Lower lobe of right lung (tissue), 2 donors: ENCODE measurements around the gene DBR1. TPM values are rescaled to one million over a fixed set of nuclear protein-coding genes. Genes with fewer than 3 reads are reported as not detected.

Experiments
- ATAC-seq, 2 donors: fragments of 200-7000 bp; cut with Tn5 transposase; one replicate each; pipeline ENCODE4 v1.9.1; 2020 to 2022; ENCODE audit warnings: mild to moderate bottlenecking in 2 of 2, moderate library complexity in 2 of 2
- DNase-seq: peaks from one replicate; pipeline ENCODE4 v3.0.0-alpha.2; 2020
- H3K27ac ChIP-seq: fragments of 200-600 bp; one replicate; pipeline ENCODE4 v1.8.0; 2022
- H3K27me3 ChIP-seq: fragments of 200-600 bp; one replicate; pipeline ENCODE4 v1.8.0; 2022; ENCODE audit warnings: low read depth
- H3K36me3 ChIP-seq: fragments of 200-600 bp; one replicate; pipeline ENCODE4 v1.8.0; 2022; ENCODE audit warnings: mild to moderate bottlenecking
- H3K4me1 ChIP-seq: fragments of 200-600 bp; one replicate; pipeline ENCODE4 v1.8.0; 2022
- H3K4me3 ChIP-seq: fragments of 200-600 bp; one replicate; pipeline ENCODE4 v1.8.0; 2022; ENCODE audit warnings: mild to moderate bottlenecking
- H3K9me3 ChIP-seq: fragments of 200-600 bp; one replicate; pipeline ENCODE4 v1.8.0; 2022
- intact Hi-C: fragments of 100-400 bp; cut with DNase I; formaldehyde crosslinking; loops from one replicate; pipeline ENCODE4 v1.11.0; 2022
- total RNA-seq: library from RNA; stranded (reverse); fragmentation: NEBNext Ultra II Directional; extraction: Animal tissue kit (Norgen Biotek cat#: 25700); gene quantifications from one replicate; pipeline ENCODE4 v1.2.1, GENCODE V29; 2021
- TF ChIP-seq, protein P1 (sequence below): fragments of 200-600 bp; IDR thresholded peaks from one replicate; pipeline ENCODE4 v1.8.0; 2022; ENCODE audit warnings: antibody characterized with exemption, mild to moderate bottlenecking
- donor health status: DM: no; HTN: yes; CAD: no; lungs with severe emphysema.

The DBR1 gene
- total RNA-seq, 1 donor from 2014 or later, result 17.5 TPM

DNA sequence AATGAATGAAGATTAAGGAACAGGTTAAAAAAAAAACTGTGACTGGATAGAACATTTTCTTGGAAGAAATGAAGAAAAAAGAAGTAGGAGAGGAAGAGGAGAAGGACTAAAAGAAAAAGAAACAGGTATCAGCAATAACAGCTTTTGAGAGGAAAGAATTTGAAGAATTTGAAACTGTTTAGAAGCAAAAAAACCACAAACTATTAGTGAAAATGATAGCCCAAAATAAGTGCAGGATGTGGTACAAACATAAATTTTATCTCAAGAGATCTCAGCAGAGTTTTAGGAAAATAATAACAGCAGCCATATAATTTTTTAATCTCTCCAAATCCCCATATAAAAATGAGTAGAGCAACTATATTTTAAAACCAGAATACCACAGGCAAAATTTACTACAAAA lies 33.8 kb downstream of the DBR1 start:
- DNase-seq, result no peak
- Histone ChIP-seq H3K36me3 (no peaks in the 10 kb centered on the region), H3K27me3 (no peaks in the 10 kb centered on the region), H3K9me3 (no peaks in the 10 kb centered on the region), H3K4me1 (peaks cover 9% of the 10 kb centered on the region), H3K4me3 (no peak overlapping the region), H3K27ac (no peak overlapping the region)
- ATAC-seq, result no peak
- TF ChIP-seq, protein P1, sequence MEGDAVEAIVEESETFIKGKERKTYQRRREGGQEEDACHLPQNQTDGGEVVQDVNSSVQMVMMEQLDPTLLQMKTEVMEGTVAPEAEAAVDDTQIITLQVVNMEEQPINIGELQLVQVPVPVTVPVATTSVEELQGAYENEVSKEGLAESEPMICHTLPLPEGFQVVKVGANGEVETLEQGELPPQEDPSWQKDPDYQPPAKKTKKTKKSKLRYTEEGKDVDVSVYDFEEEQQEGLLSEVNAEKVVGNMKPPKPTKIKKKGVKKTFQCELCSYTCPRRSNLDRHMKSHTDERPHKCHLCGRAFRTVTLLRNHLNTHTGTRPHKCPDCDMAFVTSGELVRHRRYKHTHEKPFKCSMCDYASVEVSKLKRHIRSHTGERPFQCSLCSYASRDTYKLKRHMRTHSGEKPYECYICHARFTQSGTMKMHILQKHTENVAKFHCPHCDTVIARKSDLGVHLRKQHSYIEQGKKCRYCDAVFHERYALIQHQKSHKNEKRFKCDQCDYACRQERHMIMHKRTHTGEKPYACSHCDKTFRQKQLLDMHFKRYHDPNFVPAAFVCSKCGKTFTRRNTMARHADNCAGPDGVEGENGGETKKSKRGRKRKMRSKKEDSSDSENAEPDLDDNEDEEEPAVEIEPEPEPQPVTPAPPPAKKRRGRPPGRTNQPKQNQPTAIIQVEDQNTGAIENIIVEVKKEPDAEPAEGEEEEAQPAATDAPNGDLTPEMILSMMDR, result no peak
- intact Hi-C loops, result no loop called here

DNA sequence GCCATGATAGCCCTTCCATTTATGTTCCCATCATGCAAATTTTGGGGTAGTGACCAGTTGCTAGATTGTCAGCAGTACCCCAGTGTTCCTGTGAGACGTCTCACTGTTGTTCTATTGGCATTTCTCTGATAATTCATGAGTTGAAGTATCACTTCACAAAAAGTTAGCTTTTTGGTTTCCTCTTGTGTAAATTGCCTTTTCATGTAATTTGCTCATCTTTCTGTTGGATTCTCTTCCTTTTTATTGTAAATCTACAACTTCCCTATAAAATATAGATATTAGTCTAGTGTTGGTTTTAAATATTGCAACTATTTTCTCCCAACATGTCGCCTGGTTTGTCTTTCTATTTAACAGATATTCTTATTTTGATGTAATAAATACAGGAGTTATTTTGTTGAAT lies 35.0 kb downstream of the DBR1 start:
- H3K4me1 ChIP-seq, result peaks cover 9% of the 10 kb centered on the region
- no peak overlapping the region for H3K27ac ChIP-seq
- no peak overlapping the region for H3K4me3 ChIP-seq
- no peak for ATAC-seq
- H3K27me3 ChIP-seq, result no peaks in the 10 kb centered on the region
- H3K9me3 ChIP-seq, result no peaks in the 10 kb centered on the region
- TF ChIP-seq, protein P1, result no peak
- no peak for DNase-seq
- intact Hi-C loops, result no loop called here
- no peaks in the 10 kb centered on the region for H3K36me3 ChIP-seq

DNA sequence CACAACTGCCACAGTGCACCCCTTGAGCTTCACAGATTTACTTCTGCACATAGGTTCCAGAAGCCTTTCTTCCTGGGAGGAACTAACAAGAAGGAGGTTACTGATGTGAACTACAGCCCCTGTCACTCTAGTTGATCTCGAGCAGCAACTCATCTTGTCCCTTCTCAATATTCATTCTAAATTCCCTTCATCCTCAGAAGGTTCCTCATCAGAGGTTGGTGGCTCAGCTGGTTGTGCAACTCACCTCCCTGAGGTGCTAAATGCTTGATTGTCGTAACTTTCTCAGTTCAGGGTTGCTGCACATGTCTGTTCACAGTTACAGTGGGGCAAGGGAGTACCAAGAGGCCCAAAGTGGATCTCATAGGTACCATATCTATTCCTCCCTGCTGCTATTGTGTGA lies 36.9 kb downstream of the DBR1 start:
- no peaks in the 10 kb centered on the region for H3K27me3 ChIP-seq
- H3K4me1 ChIP-seq, result peaks cover 9% of the 10 kb centered on the region
- no peak overlapping the region for H3K4me3 ChIP-seq
- intact Hi-C loops, result no loop called here
- no peaks in the 10 kb centered on the region for H3K36me3 ChIP-seq
- DNase-seq, result no peak
- TF ChIP-seq, protein P1, result no peak
- H3K9me3 ChIP-seq, result no peaks in the 10 kb centered on the region
- H3K27ac ChIP-seq, result peak overlapping the region; percentile 48
- ATAC-seq, result peak; percentile 37 to 42

DNA sequence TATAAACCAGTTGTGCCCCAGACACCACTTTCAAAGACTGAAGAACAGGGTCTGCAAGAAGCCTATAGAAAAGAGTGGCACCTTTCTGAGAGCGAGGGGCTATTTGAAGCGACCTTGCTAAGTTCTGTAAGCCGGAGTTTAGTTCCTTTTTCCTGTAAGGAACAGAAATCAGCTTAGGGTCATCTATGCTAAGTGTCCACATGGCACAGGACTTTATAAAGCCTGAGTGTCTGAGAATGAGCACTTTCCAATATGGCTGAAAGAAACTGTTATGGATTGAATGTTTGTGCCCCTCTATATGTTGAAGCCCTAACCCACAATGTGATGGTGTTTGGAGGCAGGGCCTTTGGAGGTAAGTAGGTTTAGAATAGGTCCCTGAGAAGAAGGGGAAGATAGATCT lies 38.5 kb downstream of the DBR1 start:
- H3K4me3 ChIP-seq, result no peak overlapping the region
- DNase-seq (no peak), ATAC-seq (peak; percentile 66 to 69)
- no peaks in the 10 kb centered on the region for H3K36me3 ChIP-seq
- H3K27me3 ChIP-seq, result no peaks in the 10 kb centered on the region
- H3K9me3 ChIP-seq, result no peaks in the 10 kb centered on the region
- peak overlapping the region; percentile 27 for H3K27ac ChIP-seq
- H3K4me1 ChIP-seq, result peaks cover 9% of the 10 kb centered on the region
- intact Hi-C loops, result no loop called here
- TF ChIP-seq, protein P1, result no peak

DNA sequence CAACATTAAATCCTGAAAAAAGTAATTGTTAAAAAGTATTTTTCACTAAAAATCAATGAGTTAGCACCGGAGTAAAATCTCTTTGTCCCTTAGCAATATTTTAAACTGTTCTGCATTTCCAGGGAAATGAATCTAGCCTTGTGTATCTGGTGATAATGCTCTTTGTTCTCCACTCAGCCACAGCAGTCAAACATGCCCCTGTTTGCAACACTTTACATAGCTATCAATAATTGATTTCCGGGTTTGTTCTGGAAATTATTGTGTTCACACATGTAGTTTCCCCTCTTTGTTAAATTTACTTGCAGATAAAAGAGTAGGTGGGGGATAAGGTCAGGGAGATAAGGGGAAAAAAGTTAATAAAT lies 38.9 kb downstream of the DBR1 start:
- Histone ChIP-seq H3K36me3 (no peaks in the 10 kb centered on the region), H3K27me3 (no peaks in the 10 kb centered on the region), H3K4me3 (no peak overlapping the region), H3K4me1 (peaks cover 9% of the 10 kb centered on the region), H3K9me3 (no peaks in the 10 kb centered on the region), H3K27ac (peak overlapping the region; percentile 27)
- TF ChIP-seq, protein P1, result no peak
- DNase-seq (no peak), ATAC-seq (no peak)
- intact Hi-C loops, result no loop called here
